ENCODE measurements around the gene SLC16A1. TPM values are rescaled to one million over a fixed set of nuclear protein-coding genes. Genes with fewer than 3 reads are reported as not detected.

The SLC16A1 gene
- total and polyA plus RNA-seq, 2 donors (not counting 3 experiments of a cell fraction or from before 2014, with no cell fraction given), result 148 to 188 TPM

GRCh38 chr1:112888630-112889029 is 67.4 kb downstream of the SLC16A1 start:
- FAIRE-seq, result no peak
- Histone ChIP-seq H3K9ac (replicated peaks; ENCODE audit: extremely low read depth, insufficient read depth, low read length) (no peak overlapping the region), H3K4me3 (replicated peaks in 1 of 3; ENCODE audit: insufficient read depth in 1 of 3, low read depth in 1 of 3, low read length in 3 of 3) (no peak overlapping the region), H3K9me1 (replicated peaks; ENCODE audit: control insufficient read depth, extremely low read depth, insufficient read depth, low read length) (no peaks in the 10 kb centered on the region), H3K4me1 (ENCODE audit: control insufficient read depth, extremely low read depth, insufficient read depth, low read length) (no peaks in the 10 kb centered on the region), H3K27me3 (ENCODE audit: control insufficient read depth in 2 of 2, insufficient read depth in 2 of 2, low read length in 2 of 2) (no peaks in the 10 kb centered on the region), H2AFZ (ENCODE audit: low read depth, low read length) (no peak overlapping the region), H4K20me1 (replicated peaks; ENCODE audit: control insufficient read depth, extremely low read depth, insufficient read depth, low read length) (no peaks in the 10 kb centered on the region), H3K79me2 (ENCODE audit: control insufficient read depth, insufficient read depth, low read length) (no peaks in the 10 kb centered on the region), H3K36me3 (ENCODE audit: control insufficient read depth in 2 of 2, extremely low read depth in 1 of 2, insufficient read depth in 2 of 2, low read length in 2 of 2) (no peaks in the 10 kb centered on the region), H3K4me2 (ENCODE audit: insufficient read depth, low read length) (no peak overlapping the region), H3K9me3 (replicated peaks; ENCODE audit: control insufficient read depth, insufficient read depth, low read length) (no peaks in the 10 kb centered on the region), H3K27ac (ENCODE audit: insufficient read depth, low read depth, low read length) (no peak overlapping the region)
- intact Hi-C loops (cut with micrococcal nuclease) (no loop called here), dilution Hi-C loops (cut with MboI; ENCODE audit: extremely low pct_ligation_motif_present, low sequenced_read_pairs) (no loop called here)
- TF ChIP-seq EZH2 (IDR thresholded peaks at IDR 0.05; ENCODE audit: borderline replicate concordance, low read depth, low read length, severe bottlenecking) (no peak), MAX (IDR thresholded peaks at IDR 0.05; ENCODE audit: insufficient read depth, insufficient read length) (no peak), GATA2 (IDR thresholded peaks at IDR 0.05; ENCODE audit: insufficient read depth, insufficient read length, low read depth, low read length) (no peak), MYC (IDR thresholded peaks at IDR 0.05; ENCODE audit: low read depth, low read length) (no peak), JUN (IDR thresholded peaks at IDR 0.05; ENCODE audit: borderline replicate concordance, insufficient read depth, insufficient read length, low read depth) (no peak), POLR2A (IDR thresholded peaks at IDR 0.05; ENCODE audit: low read depth, low read length) (no peak), CTCF (IDR thresholded peaks at IDR 0.05; ENCODE audit: extremely low read depth in 1 of 2, insufficient read depth in 1 of 2, low read depth in 1 of 2, low read length in 2 of 2) (no peak), FOS (IDR thresholded peaks at IDR 0.05; ENCODE audit: borderline replicate concordance, insufficient read depth, low read length) (no peak), POLR2AphosphoS5 (IDR thresholded peaks at IDR 0.05; ENCODE audit: insufficient read depth, low read depth, low read length) (no peak)
- no TSS peak for BruUV-seq (replicated peaks)
- POLR2A ChIA-PET, result no interaction called here
- DNase-seq (ENCODE audit: low read depth, low spot score), result no peak
- CTCF ChIA-PET, result interaction anchor here (0.8 to 2.2 kb wide), 4 partner anchors 13 to 184 kb away, joined by 3 to 8 read pairs (median 4); partner anchors contain the start of gene LRIG2

All from endothelial cell of umbilical vein (primary cell).